CD4-positive, alpha-beta T cell treated with Interleukin-15 for 4 hours (primary cell): Measurements from ENCODE around the gene ADCYAP1R1.

Experiments used
- DNase-seq: peaks from one replicate; pipeline ENCODE4 v3.0.0-alpha.2; 2020; ENCODE audit warnings: low spot score

ADCYAP1R1 gene

DNA sequence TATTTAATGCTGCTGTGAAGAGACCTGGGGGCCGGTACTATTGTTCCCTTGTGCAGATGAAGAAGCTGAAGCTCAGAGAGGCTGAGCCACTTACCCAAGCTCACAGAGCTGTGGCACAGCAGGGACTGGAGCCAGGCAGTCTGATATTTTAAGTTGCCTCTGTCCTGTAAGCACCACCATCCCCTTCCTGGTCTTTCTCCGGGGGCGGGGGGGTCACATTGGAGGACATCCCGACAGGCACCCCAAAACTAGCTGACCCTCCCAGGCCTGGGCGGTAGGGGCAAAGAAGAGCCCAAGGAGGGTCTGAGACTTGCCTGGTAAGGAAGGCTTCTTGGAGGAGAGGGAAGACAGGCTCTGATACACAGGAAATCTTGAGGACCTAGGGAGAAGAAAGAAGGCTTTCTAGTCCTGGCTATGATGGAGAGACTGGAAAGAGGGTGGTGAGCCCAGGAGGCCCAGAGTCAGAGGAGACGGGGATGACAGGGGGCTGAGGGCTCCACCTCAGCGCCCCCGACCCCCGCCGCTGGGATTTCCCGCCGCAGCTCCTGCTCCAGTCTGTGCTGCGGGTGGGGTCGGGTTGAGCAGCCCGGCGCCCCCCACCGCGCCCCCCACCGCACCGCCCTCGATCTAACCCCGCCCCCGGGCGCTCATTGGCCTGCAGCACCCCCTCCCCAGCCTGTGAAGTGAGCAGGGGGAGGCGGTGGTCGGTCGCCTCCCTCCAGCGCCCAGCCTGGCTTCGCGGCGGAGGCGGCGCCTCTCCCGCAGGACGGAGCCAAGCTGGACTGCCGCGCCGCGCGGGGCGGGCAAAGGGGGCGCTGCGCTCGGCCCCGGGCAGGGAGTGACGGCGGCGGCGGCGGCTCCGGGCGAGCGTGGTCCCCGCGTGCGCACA, at the start of gene ADCYAP1R1:
Gene ADCYAP1R1, plus strand, starts transcription at position 711 of the 889 bp plus-strand sequence. CDS start 10,957 bp downstream, outside the sequence.
- no peak for DNase-seq

DNA sequence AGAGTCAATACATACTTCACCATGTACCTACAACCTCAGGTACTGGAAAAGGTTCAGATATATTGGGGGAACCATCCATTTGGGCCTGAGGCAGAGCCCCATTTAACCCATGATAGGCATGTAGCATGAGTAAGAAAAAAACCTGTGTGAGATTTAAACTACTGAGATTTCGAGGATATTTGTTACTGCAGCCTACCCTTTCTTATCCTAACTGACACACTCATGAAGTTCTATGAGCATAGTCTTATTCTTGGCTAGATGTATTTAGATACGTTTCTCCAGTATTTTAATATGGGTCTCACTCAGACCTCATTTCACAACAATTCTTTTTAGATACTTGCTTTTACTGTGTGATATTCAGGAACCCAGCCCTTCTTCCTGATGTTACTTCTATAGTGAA, 49.0 kb upstream of the ADCYAP1R1 start:
- DNase-seq, result no peak

DNA sequence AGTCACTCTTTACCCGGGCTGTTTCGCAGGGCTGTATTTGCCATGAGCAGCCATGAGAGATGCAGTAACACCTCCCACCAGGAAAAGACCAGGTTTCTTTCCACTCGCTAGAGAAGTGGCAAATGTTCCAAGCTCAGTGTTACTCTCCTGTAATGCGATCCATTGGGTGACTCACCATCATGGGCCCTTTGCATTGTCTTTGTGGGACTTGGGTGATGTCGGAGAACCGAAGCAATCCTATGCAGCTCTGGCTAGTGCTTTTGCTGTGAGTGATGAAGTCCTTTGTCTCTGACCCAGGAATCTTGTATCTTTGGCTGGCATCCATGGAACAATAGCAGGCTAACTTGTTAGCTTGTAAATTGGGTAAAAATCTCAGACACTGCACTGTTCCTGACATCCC, 48.4 kb upstream of the ADCYAP1R1 start:
- DNase-seq, result no peak

DNA sequence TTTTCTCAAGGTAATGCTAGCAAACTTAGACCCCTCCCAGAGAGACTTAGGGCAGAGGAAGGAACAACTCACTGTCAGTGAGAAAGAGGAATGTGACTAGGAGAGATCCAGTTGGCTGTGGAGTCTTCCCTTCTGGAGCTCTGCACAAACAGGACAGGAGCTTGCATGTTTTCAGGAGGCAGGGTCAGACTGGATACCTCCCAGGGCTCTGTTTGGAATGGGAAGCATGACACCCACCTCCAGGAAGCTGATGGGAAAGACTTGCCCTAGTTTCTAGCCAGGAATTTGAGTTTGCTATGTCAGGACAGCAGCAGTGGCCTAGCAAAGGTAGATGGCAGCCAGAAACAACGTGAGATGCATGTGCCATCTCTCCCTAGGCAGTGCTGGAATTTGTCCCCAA, 47.7 kb upstream of the ADCYAP1R1 start:
- no peak for DNase-seq

DNA sequence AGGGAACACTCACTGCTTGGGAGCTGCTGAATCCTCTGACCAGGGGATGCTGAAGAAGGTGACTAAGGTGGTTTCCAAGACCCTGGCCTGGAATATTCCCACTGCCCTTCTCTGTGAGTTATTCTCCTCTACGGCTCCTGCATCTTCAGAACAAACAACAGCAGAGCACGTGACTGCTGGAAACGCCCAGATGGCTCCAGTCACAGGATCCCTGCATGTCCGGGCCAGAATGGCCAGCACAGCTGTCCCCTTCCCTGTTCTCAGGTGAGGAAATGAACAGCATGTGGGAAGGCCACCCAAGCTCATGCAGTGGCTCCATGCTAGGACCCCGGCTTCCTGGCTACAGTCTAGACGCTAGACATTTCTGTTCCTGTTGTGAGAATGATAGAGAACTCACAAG, 45.3 kb upstream of the ADCYAP1R1 start:
- DNase-seq, result no peak

DNA sequence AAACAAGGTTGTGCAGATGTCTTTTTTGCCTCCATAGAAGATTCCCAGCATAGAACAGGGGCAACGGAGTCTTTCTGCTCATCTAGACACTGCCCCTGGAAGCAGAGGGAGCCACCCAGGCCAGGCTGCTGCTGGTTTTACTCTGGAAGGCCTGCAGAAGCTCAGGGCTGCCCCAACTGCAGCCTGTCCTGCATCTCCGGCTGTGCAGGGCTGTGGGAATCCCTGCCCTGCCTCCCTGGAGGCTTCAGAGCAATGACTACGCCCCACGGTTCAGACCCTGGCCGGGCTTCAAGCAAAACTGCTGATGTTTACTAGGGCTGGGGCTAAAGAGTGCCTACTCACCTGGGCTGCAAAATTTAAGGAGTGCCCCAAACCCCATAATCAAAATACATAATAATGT, 44.5 kb upstream of the ADCYAP1R1 start:
- DNase-seq, result no peak

DNA sequence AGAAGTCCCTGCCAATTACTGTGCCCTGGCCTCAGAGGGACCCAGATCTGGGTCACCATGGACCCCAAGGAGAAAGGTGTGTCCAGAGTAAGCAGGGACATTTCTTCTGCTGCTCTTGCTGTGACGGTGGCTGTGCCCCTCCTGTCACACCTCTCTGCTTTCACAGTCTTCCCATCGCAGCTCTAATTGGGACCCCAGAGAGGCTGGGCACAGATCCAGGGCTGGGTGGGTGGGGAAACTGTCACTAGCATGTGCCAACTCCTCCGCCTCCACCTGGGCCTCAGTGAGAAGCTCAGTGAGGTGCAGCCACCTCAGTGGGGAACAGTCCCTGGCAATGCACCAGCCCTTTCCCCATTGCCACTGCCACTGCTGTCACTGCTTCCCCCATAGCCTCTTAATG, 37.3 kb upstream of the ADCYAP1R1 start:
- no peak for DNase-seq

DNA sequence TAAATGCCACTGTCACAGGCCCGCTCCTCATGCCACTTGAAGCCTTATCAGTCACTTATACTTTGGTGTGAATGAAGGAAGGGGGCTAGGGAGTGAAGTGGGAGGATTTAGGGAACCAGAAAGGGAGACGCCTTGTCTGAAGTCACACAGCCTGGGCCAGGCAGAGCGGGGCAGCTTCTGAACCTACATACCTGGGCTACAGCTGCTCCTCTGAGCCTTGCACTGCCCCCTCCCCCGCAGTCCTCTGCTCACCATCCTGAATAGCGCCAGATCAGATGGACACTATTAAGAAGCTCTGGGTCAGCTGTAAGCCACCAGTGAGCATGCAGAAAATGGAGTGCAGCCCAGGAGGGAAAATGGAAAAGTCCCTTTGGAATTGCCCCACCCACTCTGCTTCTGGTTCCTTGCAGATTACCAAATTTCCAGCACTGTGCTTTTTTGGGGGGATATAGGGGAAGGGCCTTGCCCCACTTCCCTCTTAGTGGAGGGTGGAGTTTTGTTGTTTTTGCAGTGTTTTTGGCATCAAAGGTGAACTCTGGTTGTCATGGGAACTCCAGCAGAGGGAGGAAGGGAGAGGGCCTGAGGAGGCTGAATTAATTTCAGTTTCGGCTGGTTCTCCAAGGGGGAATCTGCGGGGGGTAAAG, 35.0 kb upstream of the ADCYAP1R1 start:
- no peak for DNase-seq

DNA sequence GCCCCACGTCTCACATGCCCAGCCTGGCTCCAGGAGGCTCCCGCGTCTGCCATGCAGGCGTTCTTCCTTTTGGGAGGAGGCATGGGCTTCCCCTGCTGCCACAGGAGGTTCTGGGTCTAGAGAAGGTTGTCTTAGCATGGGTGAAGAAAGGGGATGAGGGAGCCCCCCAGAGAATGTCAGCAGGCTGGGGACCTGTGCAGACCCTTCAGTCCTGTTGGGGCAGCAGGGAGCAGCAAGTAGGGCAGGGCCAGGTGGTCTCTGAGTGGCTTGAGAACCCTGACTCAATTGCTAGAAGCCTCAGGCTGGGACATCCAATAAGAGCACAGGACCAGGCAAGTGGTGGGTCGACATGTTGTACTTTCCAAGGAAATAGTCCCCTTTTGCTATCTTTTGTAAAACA, 34.4 kb upstream of the ADCYAP1R1 start:
- DNase-seq, result no peak

DNA sequence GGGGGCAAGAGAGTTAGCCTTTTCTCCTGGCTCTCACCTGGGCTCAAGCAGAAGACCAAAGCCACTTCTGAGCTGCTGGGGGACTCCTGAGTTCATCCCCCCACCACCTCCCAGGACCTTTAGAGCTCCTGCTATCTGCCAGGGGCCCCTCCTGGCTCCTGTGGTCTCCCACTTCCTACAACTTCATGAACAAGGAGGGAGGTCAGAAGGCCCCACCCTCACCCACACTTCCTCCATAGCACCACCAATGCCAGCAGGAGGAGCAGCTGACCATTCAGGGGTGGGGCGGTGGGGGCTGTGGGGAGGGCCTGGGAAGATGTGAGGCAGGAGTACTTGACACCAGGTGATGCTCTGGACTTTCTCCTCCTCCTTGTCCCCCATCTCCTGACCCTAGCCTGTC, 32.6 kb upstream of the ADCYAP1R1 start:
- DNase-seq, result no peak

DNA sequence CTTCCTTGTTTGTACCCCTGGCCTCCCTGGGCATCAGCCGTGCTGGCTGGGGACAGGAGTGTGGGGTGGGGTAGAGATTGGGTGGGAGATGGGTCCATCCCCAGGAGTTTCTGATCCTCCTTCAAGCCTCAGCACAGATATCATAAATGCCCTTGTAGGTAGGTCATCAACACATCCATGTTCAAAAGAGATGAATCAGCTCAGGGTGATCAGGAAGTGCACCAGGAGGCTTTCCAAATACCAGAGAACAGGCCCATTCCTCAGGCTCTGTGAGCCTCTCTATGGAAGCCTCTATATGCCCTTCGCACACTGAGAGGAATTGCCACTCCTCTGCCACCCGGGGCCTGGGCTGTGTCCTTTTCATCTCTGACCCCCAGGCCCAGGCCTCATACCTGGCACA, 31.9 kb upstream of the ADCYAP1R1 start:
- DNase-seq, result no peak

DNA sequence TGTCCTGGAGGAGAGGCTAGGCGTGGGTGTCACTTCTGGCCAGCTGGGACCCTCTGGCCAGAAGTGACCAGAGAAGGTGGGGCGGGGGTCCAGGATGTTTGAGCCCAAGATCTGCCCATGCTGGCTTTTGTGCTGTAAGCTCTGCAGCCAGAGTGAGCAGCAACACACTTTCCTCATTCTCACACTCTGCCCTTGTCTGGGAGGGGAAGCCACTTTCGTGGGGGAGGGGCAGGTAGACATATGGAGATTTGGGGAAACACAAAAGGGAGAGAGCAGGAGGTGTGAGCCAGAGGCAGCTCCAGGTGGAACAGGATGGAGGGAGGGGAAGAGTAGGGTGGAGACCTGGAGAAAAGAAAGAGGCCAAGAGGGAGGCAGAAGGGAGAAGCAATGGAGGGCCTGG, 31.5 kb upstream of the ADCYAP1R1 start:
- DNase-seq, result no peak

DNA sequence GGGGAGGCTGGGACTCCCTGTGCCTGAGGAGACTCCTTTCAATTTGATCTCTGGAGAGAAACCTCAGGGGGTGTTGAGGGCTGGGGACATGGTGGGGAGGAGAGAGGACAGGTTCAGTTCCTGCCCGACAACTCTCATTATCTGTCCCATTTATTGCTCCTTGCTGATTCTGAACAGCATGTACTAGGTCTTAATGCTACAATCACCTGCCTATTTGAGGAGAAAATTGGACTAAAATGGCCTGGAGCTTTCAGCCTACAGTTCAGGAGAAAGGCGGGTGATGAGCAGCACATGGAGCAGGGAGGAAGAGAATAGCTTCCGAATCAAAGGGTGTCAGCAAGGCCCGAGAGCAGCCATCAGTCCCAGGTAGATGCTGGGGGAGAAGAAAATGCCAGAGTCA, 30.0 kb upstream of the ADCYAP1R1 start:
- DNase-seq, result no peak

DNA sequence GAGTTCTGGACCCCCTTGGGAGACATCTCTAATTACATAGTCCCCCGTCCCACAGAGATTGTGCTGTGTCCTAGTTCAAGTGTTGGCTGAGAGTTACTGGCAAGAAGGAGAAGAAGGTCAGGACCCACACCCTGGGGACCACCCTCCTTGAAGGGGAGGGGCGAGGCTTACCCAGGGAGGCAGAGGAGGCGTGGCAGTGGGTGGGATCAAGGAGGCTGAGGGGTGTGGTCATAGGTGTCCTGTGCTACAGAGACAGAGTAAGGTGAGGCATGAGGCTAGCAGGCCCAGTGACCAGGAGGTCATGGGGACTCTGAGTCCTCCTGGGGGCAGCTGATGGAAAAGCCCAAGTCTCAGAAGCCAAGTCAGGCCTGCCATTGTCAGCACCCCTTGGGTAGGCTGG, 29.4 kb upstream of the ADCYAP1R1 start:
- no peak for DNase-seq

DNA sequence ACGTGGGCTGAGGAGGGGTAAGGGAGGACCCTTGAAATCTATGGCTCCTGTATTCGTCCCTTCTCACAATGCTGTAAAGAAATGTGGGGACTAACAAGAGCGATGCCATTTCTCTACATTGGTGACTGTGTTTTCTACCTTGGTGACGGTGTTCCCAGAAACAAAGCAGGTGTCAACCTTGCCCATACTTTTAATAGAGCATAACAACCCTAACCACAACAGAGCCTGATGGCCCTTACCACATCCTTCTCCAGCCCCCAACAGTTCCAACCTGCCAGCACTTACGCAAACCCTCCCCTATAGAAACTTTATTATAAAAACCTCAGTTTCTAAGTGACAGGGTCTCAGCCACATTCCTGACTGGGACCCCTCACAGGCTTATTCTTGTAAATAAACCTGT, 28.2 kb upstream of the ADCYAP1R1 start:
- DNase-seq, result peak; percentile 2

DNA sequence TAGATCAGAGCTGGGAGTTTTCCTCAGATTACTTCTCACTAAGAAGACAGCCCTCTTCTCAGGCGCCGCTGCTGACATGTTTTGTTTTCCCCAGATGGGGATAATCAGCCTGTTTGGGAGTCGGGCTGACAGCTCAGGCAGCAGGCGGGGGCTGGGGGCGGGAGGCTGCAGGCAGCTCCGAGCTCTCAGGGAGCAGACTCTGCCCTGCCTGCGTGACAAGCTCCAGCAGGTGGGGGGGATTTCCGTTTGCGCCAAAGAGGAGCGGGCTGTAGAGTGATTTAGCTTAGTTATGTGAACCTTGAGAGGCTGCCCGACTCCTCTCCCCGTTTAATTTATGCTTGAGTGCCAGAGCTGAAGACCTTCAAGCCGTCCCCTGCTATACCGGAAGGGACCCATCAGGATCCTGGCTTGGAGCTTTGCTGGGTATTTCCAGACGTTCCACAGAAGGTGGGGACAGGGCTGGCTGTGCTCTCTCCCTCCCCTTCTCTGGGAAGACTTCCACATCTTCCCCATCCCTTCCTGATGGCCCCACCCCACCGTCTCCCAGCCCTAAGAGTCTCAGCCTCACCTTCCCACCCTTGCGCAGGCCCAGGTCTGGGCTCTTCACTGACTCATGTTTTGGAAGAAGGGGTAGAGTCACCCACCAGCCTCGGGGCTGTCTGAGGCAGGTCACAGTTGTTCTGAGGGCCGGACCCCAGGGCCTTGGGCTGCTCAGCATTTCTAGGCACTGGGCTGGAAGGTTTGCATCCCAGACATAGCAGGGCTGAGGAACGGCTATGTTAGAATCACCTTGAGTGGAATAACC, 24.7 kb upstream of the ADCYAP1R1 start:
- no peak for DNase-seq

DNA sequence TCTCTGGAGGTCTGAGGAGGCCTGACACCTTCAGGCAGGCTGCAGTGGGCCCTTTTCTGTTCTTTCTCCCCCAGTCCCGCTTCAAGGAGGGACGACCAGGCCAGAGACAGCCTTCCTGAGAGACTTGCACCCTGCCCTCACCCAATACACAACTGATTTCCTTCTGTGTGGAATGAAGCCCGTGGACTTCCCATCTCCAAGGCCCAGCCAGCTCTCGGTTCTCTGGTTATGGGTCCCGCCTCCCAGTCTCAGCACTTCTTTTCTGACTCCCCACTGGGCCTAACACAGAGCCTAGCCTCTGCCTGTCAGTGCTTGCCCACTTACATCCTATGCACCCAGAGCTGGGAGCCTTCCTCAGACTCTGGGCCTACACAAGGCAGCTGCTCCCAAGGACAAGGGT, 24.1 kb upstream of the ADCYAP1R1 start:
- DNase-seq, result no peak

DNA sequence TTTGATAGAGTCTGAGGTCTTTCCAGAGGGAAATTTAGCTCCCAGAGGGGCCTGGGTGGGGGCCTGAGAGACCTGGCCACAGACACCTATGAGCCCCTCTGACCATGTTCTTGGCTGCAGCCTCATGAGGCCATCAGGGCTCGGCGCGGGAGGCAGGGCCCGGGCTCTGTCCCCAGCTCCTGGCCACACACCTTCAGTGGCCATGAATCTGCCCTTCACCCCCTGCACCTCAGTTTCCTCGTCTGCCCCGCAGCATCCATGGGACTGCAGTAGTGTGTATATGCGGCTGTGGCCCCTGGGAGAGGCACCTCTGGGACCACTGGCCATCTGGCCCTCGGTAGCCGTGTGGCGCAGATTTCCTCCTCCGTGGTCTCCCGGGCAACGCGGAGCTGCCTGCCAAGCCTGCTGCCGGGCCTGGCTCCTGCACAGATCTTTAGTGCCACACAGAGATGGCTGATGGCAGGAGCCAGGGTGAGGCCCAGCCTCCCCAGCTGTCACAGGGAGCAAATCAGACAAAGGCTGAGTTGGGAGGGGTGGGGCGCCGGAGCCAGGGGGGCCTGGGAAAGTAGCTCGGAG, 23.6 kb upstream of the ADCYAP1R1 start:
- no peak for DNase-seq

DNA sequence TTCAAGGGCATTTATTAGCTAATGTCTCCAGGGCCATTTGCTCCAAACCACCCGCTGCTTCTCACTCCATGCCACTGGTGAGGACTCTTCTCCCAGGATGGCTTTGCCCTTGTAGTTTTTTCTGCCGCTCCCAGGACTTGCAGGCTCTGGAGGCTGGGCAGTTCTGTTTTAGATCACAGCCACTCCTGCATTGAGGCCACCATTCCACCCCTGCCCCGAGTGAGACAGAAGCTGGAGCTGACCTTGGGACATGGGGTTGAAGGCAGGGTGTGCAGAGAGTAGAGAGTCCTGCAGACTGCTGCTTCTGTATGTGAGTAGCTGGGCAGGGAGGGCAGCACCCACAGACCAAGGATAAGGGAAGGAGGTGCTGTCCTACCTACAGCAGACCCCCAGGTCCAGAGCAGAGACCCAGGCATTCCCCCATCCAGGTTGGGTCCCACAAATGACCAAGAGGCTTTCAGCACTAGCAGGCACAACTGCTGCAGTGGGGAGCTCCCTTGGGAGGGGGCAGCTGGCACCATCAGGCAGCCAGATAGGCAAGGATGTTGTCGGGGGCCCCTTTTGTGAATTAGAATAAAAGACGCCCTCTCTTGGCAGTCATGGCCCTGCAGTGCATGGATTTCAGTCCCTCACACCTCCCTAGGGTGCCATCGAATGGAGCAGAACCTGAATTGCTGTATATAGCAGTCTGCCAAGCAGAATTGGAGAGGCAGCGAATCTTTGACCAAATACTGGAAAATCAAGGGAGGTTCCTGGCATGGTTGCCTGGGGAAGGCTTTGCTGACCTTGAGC, 22.7 kb upstream of the ADCYAP1R1 start:
- no peak for DNase-seq

DNA sequence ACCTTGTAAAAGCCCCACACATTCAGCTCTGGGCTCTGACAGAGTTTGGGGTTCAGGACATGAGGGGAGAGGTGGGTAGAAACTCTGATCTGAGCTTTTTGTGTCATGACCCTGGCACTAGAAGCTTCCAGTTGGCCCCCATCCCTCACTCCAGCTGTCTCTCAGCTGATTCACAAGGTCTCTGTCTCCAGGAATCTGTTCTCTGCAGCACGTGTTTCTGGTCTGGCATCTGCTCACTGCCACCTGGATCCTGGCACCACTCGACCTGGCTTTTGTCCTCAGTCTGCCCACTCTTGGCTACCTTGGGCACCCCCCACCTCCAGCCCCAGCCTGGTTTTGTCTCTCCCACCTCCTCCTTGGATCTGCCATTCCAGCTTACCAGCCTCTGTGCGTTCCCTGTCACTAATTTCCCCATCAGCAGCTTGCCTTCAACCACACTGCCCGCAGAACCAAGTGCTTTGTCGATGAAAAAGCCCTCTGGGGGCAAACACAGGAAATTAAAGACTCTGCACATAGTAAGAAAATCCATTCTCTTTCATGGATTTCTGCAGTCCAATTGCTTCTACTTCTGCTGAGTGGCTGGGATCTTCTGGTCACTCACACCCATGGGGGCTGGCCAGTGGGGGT, 18.3 kb upstream of the ADCYAP1R1 start:
- DNase-seq, result no peak

DNA sequence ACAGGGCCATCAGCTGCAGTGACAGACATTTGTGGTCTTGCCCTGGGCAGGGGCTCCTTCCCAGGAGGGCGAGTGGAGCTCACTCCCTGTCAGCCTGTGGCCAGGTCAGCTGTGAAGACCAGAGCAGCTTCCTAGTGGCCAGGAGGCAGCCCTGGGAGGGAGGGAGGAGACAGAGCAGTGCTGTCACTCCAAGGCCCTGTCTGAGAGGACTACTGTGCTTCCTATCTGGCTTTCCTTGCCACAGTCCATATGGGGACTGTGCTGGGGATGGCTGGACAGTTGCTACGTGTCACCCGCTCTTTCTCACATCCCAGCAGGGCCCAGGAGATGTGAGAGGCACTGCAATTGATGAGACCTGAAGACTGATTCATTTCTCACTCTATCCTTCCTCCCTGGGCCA, 15.2 kb upstream of the ADCYAP1R1 start:
- no peak for DNase-seq
